HG03064 (cell line): ENCODE results near the gene HDAC4.

Experiments used
- ATAC-seq: cut with Tn5 transposase; IDR thresholded peaks from one replicate; pipeline ENCODE4 v1.9.1; 2021; ENCODE audit warnings: low read depth; ENCODE audit not compliant: unreplicated experiment

Gene HDAC4

GRCh38 chr2:239329972-239330572 is 70.7 kb downstream of the HDAC4 start:
- no peak for ATAC-seq

- no peak for ATAC-seq
These were observed 71.4 kb downstream of the HDAC4 start for GRCh38 chr2:239329284-239329971.

- no peak for ATAC-seq
These were observed 72.2 kb downstream of the HDAC4 start for GRCh38 chr2:239328351-239329191.

GRCh38 chr2:239327536-239328350 is 73.1 kb downstream of the HDAC4 start:
- peak; percentile 62 for ATAC-seq

GRCh38 chr2:239326831-239327535 is 73.8 kb downstream of the HDAC4 start:
- peak; percentile 62 for ATAC-seq

- no peak for ATAC-seq
These were observed 76.4 kb downstream of the HDAC4 start for GRCh38 chr2:239324456-239324855.

GRCh38 chr2:239323447-239323846 is 77.4 kb downstream of the HDAC4 start:
- no peak for ATAC-seq

- ATAC-seq, result no peak
These were observed 78.3 kb downstream of the HDAC4 start for GRCh38 chr2:239322416-239323086.

- ATAC-seq, result no peak
These were observed 79.0 kb downstream of the HDAC4 start for GRCh38 chr2:239321596-239322415.

- ATAC-seq, result no peak
These were observed 81.8 kb downstream of the HDAC4 start for GRCh38 chr2:239318790-239319661.

- no peak for ATAC-seq
These were observed 82.6 kb downstream of the HDAC4 start for GRCh38 chr2:239318151-239318611.

- no peak for ATAC-seq
These were observed 84.0 kb downstream of the HDAC4 start for GRCh38 chr2:239316562-239317465.

GRCh38 chr2:239315308-239315707 is 85.5 kb downstream of the HDAC4 start:
- no peak for ATAC-seq

- no peak for ATAC-seq
These were observed 87.0 kb downstream of the HDAC4 start for GRCh38 chr2:239313776-239314175.

- no peak for ATAC-seq
These were observed 87.8 kb downstream of the HDAC4 start for GRCh38 chr2:239312741-239313667.
